GM20431 (cell line): Measurements from ENCODE around the gene CCDC71.

Experiments used
- in situ Hi-C: fragments of 300-500 bp; cut with MseI, MboI; formaldehyde crosslinking; loops from one replicate; pipeline ENCODE4 v1.15.0; 2020; ENCODE audit warnings: low sequenced_read_pairs; ENCODE audit not compliant: unreplicated experiment

Gene CCDC71

DNA sequence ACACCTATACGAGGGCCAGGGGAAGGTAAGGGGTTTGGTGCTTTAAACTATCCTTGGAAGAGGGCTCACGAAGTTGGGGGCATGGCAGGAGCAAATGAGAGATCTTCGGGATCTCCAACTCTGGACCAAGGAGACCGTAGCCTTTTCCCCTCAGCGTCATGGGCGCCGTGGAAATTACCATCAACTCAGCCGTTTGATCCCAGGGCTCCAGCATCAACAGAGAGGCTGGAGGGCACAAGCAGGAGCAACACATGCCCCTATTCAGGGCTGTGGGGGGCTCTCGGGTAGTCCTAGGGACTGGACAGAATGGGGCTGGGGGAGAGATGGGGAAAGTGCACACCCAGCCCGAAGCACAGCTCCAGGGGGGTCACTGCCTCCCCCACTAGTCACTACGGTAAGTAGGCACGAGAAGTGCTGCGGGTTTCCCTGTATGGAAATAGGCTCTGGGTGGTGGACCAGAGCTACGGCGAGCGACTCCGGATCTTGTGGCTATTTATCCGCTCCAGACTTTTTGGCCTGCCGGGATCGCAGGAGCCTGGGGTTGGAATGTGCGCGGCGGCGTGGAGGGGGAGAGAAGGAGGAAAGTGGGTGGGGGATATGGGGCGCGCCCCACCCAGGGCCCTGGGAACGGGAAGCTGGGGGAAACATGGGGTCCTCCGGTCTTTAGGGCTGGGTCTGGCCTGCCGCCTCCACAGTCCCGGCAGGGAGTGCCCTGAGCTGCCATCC lies 32.7 kb downstream of the CCDC71 start:
- in situ Hi-C loops: no loop called here

DNA sequence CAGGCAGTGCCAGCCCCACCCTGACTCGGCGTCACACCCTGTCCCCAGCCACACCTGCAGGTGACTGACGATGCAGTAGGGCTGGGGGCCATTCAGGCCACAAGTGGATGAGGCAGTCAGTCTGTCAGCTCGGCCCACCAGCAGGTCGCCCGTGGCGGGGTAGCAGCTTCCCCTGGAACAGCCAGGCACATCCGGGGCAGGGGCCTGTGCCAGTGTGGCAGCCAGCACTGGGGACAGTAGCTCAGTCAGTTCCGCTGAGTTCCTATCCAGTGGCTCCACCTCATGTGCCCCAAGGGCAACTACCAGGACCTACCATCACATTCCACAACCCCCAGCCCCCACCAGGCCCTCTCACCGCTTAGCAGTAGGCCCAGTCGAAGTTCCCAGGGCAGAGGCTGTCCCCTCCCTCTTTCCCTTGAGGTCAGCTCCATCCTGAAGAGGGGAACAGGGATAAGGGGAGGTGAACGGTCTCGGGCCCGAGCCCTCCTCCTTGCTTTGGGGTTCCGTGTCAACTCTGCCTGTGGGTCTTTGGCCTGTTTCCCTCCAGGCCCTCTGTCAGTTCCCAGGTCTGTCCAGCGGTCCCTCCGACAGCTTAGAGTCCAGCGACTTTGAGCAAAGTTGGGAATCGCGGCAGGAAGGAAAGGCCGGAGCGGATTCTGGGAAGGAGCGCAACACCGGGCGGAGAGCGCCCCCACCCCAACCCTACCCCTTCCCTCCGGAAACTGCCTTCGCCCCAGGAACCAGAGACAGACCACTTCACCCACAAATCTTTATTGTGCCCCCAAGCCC lies 33.5 kb downstream of the CCDC71 start, which contains the start of gene LAMB2:
Gene LAMB2, minus strand, starts transcription at position 614 of the 789 bp plus-strand sequence. Its CDS starts 183 bp downstream, at position 431.
- in situ Hi-C loops: no loop called here

DNA sequence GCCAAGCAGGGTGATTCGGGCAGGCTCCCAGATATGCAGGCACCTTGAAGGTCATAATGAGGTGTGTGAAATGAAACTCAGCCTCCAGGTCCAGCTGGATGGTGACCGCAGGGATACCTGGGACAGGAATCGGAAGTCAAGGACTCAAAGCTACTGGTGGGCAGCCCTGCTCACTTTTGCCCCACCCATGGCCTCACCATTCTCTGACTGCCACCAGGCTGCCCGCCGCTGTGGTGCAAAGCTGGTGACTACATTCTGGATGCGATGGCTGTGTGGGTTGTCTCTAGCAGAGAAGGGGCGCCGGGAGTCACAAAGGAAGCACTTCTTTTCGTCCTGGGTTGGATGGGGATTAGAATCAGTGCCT lies 34.1 kb downstream of the CCDC71 start:
- in situ Hi-C loops: no loop called here

DNA sequence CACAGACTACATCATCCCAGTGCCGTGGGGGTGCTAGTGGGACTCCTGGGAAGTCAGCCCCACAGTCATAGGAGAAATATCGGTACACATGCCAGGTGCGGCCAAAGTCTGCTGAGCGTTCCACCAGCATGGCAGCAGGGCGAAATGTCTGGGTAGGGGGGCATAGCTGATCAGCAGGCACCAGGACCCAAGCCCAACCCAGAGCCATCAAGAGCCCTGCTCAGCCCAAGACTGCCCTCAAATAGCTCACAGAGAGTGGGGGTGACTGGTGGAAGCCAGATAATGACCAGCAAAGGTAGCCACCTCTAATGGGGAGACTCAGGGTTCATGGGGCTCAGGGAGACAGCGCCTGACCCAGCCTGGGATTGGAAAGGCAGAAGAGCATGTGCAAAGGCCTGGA lies 34.6 kb downstream of the CCDC71 start:
- in situ Hi-C loops: no loop called here

DNA sequence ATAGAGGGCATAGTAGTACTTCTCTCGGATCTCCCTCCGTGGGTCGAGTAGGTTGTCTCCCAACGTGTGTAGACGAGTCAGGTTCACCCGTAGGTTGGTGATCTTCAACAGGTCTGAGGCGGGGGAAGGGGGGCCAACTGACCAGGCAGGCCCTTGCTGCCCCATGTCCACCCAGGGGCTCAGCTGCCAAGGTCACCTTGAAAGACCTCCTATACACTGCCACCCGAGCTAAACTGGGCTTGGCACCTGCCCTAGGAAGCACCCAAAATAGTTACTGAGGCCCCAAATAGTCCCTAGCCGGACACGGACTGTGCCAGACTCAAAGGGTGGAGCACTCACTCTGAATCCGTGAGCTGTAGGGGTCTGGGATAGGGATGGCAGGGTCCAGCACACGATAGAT lies 35.1 kb downstream of the CCDC71 start:
- in situ Hi-C loops: no loop called here

DNA sequence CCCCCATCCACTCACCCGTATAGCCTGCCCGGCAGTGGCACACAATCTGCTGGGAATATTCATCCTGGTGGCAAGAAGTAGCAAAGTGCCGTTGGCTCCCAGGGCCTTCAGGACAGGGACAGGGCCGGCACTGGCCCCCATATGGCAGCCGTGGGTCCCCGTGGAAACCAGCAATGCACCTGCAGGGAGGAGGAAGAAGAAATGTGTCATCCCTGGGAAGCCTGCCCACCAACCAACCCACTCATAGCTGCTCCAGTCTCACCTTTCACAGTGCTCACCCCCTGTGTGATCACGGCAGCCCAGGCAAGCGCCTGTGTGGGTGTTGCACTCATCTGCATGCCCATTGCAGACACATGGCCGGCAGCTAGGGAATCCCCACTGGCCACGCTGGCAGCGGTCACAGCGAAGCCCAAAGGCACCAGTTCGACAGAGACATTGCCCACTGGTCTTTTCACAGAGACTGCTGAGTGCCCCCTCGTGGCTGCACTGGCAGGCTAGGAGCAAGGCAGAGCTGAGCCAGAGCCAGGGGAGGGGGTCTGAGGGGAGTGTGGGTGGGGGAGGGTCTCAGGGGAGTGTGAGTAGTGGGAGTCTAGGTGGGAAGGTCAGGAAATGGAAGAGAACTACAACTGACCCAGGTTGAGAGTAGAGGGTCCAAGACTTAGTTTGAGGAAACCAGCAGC lies 41.0 kb downstream of the CCDC71 start:
- in situ Hi-C loops: no loop called here

DNA sequence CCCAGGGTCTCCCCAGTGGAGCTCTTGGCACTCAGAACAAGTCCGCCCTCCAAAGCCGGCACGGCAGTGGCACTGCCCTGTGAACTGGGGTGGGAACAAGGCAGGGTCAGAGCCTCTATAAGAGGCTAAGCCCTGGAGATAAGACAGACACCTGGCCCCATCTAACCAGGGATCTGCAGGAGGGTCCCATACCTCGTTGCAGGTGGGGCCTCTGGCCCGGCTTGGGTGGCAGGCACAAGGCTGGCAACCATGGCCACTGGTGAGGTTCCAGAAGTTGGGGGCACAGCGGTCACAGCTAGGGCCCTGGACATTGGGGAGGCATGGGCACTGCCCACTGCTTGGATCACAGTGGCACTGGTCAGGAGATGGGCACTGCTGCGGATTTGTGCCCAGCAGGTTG lies 41.9 kb downstream of the CCDC71 start:
- in situ Hi-C loops: no loop called here

DNA sequence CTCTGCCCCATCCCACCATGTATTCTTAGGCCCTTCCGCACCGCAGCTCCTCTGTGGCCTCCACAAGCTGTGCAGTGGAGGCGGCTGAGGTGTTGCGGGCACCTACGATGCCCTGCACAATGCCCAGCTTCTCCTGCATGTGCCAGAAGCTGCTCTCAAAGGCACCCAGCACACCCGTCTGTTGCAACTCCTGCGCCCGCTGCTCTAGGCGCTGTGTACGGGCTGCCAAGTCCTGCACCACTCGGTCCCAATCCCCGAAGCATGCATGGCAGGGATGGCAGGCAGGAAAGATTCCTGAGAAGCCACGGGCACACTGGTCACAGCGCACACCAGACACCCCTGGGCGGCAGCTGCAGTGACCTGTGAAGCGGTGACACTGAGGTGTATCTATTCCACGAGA lies 42.4 kb downstream of the CCDC71 start:
- in situ Hi-C loops: no loop called here

DNA sequence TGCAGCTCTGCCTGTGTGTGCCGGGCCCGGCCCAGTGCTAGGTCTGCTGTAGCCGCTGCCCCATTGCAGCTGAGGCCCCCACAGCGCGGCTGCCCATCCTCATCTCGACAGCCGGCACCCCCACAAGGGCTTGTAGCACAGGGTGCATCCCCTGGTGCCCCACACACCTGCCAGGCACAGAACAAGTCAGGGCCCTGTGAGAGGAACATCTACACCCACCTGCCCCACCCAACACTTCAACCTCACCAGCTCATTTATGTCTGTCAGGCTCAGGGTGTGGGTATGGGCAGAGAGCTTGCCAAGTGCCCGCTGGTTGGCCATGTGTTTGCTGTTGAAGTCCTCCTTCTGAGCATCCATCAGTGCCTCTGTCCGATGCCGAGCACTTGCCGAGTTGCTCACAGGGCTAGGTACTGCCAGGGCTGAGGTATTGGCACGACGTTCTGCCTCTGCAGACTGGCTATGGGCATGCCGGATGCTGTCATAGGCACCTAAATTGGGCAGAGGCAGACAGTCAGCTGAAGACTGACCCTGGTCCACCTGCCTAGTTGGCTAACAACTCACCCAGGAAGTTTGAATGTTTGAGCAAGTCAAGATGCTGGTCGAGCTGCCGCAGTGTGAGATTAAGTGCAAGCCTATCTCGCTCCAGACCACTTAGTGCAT lies 43.1 kb downstream of the CCDC71 start:
- in situ Hi-C loops: no loop called here

DNA sequence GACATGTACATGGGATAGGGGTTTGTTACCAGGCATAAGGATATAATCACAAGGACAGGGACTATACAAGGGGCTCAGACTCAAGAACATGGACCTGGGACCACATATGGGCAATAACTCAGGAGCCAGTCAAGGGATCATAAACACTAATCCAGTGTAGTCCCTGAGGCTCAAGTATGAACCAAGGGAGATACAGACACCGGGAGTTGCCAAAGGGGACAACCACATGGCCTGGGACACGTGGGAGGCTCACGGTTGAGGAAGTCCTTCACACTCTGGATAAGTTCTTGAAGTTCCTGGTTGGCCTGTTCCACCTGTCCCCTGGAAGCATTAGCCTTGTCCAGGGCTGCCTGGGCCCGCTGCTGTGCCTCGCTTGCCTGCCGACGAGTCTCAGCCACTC lies 43.7 kb downstream of the CCDC71 start:
- in situ Hi-C loops: no loop called here

DNA sequence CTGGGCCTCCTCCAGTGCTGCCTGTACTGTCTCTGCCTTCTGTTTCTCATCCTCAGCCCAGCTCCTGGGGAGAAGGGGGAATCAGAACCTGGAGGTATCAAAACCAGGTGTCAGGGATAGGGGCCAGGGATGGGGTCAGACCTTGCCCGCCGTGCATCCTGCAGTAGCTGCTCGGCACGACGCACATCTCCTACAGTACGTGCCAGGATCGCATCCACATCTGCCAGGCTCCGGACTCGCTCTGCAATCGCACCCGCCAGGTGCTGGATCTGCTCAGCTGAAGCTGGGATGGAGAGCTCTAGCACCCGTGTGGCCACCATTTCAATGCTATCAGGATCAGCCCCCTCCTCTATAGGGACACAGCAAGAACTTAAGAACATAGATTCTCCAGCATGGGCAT lies 44.1 kb downstream of the CCDC71 start:
- in situ Hi-C loops: no loop called here

DNA sequence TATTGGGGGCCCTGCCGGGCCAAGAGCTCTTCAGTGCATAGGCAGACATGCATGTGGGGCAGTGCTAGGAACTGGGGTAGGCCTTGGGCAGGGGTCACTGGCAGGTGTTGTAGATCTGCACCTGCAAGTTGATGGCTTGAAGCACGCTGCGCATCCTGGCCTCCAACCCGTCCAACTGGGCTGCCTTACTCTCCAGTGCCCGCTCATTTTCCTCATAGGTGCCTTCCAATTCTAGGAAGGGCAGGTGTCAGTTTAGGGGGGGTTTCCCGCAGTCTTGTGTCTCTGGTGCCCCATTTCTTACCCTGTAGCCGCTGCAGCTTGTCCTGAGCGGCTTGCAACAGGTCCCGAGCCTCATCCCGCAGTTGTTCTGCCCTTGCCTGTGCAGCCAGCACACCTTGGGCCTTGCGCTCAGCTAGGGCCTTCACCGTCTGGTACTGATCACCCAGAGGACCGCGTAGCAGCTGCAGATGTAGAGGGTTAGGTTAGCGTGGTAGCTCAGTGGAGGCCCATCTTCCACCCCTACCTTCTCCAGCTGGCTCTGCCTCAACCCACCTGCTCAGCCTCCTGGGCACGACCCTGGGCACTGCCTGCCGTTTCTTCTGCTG lies 44.9 kb downstream of the CCDC71 start:
- in situ Hi-C loops: no loop called here

DNA sequence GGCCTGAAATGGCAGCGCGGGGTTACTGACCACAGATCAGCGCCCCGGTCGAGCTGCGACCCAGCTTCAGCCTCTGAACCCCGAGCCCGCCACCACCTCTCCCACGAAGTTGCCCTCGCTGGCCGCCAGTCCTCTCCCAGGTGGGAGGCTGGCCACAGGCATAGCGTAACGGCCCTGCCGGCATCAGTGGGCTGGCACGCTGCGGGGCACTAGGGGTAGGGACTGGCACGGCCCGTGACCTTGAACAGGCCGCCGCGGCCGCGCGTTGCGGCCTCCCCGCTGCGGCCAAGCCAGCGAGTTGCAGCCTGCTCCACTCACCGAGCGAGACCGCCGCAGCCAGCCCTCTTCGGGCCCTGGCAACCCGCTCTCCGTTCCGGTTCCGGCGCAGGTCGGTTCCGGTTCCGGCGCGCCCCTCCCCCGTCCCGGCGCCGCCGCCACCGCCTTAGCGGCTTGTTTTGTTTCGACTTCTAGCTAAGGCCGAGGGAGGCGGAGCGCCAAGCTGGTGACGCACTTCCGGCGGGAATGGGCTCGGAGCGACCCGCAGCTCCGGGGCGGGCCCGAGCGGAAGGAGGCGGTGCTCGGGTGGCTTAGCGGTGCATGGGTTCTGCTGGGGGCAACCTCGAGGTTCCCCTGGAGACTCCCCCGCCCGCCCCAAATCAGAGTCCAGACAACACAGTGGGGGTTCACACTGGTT lies 45.5 kb downstream of the CCDC71 start, which contains the start of gene USP19:
Gene USP19, minus strand, starts transcription at position 386 of the 694 bp plus-strand sequence. CDS start 1,678 bp downstream, outside the sequence.
- in situ Hi-C loops: no loop called here

DNA sequence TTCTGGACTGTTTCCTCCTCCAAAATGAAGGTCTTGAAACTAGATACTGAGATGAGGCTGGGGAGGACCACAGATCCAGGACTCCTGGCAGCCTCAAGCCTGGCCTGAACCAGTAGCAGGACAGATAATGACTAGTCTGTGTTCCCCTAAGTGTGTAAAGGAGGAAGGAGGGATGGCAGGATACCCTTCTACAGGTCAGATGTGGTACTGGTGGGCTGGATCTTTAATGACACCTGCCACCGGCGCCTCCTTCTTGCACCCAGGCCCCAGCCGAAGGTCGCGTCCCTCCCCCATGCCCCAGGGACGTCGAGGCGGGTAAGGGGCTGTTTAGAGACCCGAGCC lies 46.1 kb downstream of the CCDC71 start:
- in situ Hi-C loops: no loop called here

DNA sequence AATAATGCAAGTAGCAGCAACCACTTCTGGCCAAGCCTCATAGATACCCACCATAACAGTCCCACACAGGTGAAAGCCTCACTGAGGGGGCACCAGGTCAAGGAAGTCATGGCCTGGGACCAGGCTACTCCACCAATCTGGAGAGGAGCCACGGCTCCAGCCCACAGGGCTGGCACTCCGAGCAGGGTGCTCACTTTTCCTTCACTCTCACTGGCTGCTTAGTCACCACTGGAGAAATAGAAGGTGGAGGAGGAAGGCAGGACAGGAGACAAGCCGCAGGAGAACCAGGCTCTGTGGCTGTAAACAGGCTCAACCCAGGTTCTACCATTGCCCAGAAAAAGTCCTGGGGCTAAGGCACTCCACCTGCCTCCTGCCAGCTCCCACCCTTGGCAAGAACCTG lies 46.7 kb downstream of the CCDC71 start:
- in situ Hi-C loops: no loop called here

DNA sequence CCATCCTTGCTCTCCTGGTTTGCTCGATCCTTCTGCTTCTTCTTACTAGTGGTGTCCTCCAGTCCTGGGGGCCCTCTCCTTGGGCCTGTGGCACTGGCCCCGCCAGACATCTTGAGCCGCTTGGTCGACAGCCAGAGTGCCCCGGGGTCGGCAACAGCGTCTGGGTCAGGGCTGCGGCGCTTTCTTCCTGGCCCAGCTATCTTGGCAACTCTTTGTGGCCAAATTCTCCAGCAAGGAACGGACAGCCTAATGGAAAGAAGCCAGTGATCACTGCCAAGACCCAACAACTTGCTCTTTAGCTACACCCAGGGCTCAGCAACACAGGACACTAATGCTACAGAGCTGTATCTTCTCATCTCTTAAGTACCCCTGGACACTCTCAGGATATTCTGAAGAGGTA lies 47.1 kb downstream of the CCDC71 start:
- in situ Hi-C loops: no loop called here
